Lung (tissue), 16 donors: Measurements from ENCODE around the gene OR8J3. TPM values are rescaled to one million over a fixed set of nuclear protein-coding genes. Genes with fewer than 3 reads are reported as not detected.

Experiments
- ATAC-seq: fragments of 200-7000 bp; cut with Tn5 transposase; one replicate; pipeline ENCODE4 v1.9.1; 2020; ENCODE audit warnings: moderate number of reproducible peaks; ENCODE audit not compliant: insufficient read depth, low FRiP score
- DNase-seq, 3 donors: peaks; one replicate each; pipeline ENCODE4 v3.0.0-alpha.2; 2013 to 2017
- H3K27ac ChIP-seq, 2 donors: one replicate each; pipeline ENCODE4 v1.5.1; 2013; ENCODE audit warnings: mild to moderate bottlenecking in 2 of 2, moderate library complexity in 2 of 2, control low read depth in 1 of 2, inconsistent platforms in 1 of 2, low read depth in 1 of 2, low read length in 1 of 2
- H3K27me3 ChIP-seq, 3 donors: one replicate each; pipeline ENCODE4 v1.5.1; 2013; ENCODE audit warnings: low read length in 2 of 3; ENCODE audit not compliant: control insufficient read depth in 3 of 3, insufficient read depth in 3 of 3
- H3K36me3 ChIP-seq, 4 donors: one replicate each; pipeline ENCODE4 v1.5.1; 2013; ENCODE audit warnings: low read length in 4 of 4, mild to moderate bottlenecking in 1 of 4, moderate library complexity in 1 of 4; ENCODE audit not compliant: control insufficient read depth in 4 of 4, insufficient read depth in 4 of 4
- H3K4me1 ChIP-seq, 5 donors: one replicate each; pipeline ENCODE4 v1.5.1; 2013; ENCODE audit warnings: low read length in 5 of 5, mild to moderate bottlenecking in 2 of 5, moderate library complexity in 1 of 5; ENCODE audit not compliant: control insufficient read depth in 5 of 5, insufficient read depth in 5 of 5
- H3K4me3 ChIP-seq: one replicate; pipeline ENCODE4 v1.5.1; 2013; ENCODE audit warnings: mild to moderate bottlenecking, control low read depth, moderate library complexity
- H3K9ac ChIP-seq, 2 donors: one replicate each; pipeline ENCODE4 v1.5.1; 2013; ENCODE audit warnings: low read length in 2 of 2, control low read depth in 1 of 2; ENCODE audit not compliant: insufficient read depth in 1 of 2
- H3K9me3 ChIP-seq, 4 donors: one replicate each; pipeline ENCODE4 v1.5.1; 2013; ENCODE audit warnings: low read length in 3 of 4, mild to moderate bottlenecking in 1 of 4, moderate library complexity in 1 of 4; ENCODE audit not compliant: control insufficient read depth in 4 of 4, insufficient read depth in 3 of 4
- WGBS, 2 donors: extraction: QIAGEN DNeasy Blood & Tissue Kit; methylation state at CpG; one replicate each; pipeline ENCODE4 v1.1.7; 2013; 5-methylcytosine and 5-hydroxymethylcytosine counted together
- long read RNA-seq, 5 donors: transcript quantifications; one replicate each; lab custom pipeline, GENCODE V29; 2026
- polyA plus RNA-seq, 2 donors: library from polyadenylated mRNA; stranded (reverse); fragments of 200-250 nt; gene quantifications; one replicate each; pipeline ENCODE4 v1.2.1, GENCODE V29; 2013
- total RNA-seq, 2 donors: library from RNA; depleted of rRNA in 1 of 2; stranded (reverse); fragments of >200 nt in 1 of 2; gene quantifications; one replicate each; pipeline ENCODE4 v1.2.1, GENCODE V29; 2014 to 2021
- TF ChIP-seq, protein P1 (sequence below): IDR thresholded peaks from 2 replicates; pipeline ENCODE4 v1.5.1; 2012; ENCODE audit warnings: mild to moderate bottlenecking; ENCODE audit errors: control extremely low read depth, extremely low read depth
- donor health status: control.
- donor health status: control.
- donor health status: Bipolar disorder and iron deficiency.
- donor health status: healthy.
- donor health status: DM: yes; HTN: yes; CAD: no.

Gene OR8J3, protein sequence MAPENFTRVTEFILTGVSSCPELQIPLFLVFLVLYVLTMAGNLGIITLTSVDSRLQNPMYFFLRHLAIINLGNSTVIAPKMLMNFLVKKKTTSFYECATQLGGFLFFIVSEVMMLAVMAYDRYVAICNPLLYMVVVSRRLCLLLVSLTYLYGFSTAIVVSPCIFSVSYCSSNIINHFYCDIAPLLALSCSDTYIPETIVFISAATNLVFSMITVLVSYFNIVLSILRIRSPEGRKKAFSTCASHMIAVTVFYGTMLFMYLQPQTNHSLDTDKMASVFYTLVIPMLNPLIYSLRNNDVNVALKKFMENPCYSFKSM
- total RNA-seq (not detected), polyA plus RNA-seq (not detected)
- long read RNA-seq, donor 1 = 0 reads
- long read RNA-seq, donor 2 = 0 reads
- long read RNA-seq, donor 3 = 0 reads
- long read RNA-seq, donor 4 = 0 reads
- long read RNA-seq, donor 5 = 0 reads

DNA sequence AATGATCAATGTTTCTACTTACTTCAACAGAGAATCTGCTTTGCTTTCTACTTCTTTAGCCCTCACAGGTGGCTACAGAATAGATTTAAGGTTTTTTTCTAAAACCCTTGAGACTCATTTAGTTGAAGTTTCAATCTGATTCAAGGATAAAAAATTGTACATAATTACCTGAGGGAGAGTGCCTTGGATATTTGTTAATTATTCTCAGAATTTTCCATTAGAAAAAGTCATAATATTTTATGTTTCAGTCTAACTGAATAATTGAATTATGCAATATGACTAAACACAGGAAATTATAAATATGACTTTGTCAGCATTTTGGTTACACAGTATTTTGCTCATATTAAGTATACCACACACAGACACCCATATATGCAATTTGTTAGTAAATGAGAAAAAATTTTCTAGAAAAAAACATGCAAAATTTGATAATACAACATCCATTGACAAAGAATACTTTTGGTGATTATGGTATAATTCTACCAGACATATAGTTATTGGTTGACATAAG lies at the start of gene OR8J3:
Gene OR8J3 (minus strand): TSS at position 51 of the 511 bp plus-strand sequence. CDS start 2,483 bp downstream, outside the sequence.
- ATAC-seq = no peak
- no peak for DNase-seq
- H3K4me1 ChIP-seq = no peaks in the 10 kb centered on the region
- H3K9me3 ChIP-seq = peaks cover 0 to 1% (median 0%) of the 10 kb centered on the region in 4 donors
- no peak within 1 kb of the TSS for H3K4me3 ChIP-seq
- H3K9ac ChIP-seq = no peak within 1 kb of the TSS
- TF ChIP-seq, protein P1, sequence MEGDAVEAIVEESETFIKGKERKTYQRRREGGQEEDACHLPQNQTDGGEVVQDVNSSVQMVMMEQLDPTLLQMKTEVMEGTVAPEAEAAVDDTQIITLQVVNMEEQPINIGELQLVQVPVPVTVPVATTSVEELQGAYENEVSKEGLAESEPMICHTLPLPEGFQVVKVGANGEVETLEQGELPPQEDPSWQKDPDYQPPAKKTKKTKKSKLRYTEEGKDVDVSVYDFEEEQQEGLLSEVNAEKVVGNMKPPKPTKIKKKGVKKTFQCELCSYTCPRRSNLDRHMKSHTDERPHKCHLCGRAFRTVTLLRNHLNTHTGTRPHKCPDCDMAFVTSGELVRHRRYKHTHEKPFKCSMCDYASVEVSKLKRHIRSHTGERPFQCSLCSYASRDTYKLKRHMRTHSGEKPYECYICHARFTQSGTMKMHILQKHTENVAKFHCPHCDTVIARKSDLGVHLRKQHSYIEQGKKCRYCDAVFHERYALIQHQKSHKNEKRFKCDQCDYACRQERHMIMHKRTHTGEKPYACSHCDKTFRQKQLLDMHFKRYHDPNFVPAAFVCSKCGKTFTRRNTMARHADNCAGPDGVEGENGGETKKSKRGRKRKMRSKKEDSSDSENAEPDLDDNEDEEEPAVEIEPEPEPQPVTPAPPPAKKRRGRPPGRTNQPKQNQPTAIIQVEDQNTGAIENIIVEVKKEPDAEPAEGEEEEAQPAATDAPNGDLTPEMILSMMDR = no peak
- no peaks in the 10 kb centered on the region for H3K36me3 ChIP-seq
- H3K27ac ChIP-seq = no peak within 1 kb of the TSS
- H3K27me3 ChIP-seq = no peaks in the 10 kb centered on the region

GRCh38 chr11:56188602-56189001 lies 48.6 kb upstream of the OR8J3 start:
- H3K27ac ChIP-seq = no peak overlapping the region
- no peak for DNase-seq
- ATAC-seq = no peak
- WGBS, 2 donors = 89 to 91% methylated on average over 3 of the region's 3 CpGs
- H3K4me3 ChIP-seq = no peak overlapping the region
- no peak overlapping the region for H3K9ac ChIP-seq
- TF ChIP-seq, protein P1 = no peak
- H3K27me3 ChIP-seq = no peaks in the 10 kb centered on the region
- H3K36me3 ChIP-seq = no peaks in the 10 kb centered on the region
- peaks cover 0 to 3% (median 1%) of the 10 kb centered on the region in 4 donors for H3K9me3 ChIP-seq
- no peaks in the 10 kb centered on the region for H3K4me1 ChIP-seq

DNA sequence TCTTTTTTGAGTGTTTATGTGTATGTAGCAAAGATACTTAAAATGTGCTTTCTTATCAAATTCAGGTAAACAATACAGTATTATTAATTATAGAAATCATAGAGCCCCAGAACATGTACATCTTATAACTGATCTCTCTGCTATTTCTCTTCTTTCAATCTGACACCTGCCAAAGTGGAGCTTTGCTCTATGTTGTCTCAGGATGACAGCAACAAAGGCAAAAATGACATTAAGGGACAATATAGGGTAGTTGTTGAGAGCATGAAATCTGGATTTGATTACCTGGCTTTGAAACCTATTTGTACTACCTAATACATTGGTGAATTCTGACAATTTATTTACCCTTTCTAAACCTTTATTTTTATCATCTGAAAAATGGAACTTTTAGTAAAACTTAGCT lies 43.5 kb upstream of the OR8J3 start:
- Histone ChIP-seq H3K4me3 (no peak overlapping the region), H3K4me1 (no peaks in the 10 kb centered on the region), H3K9ac (no peak overlapping the region), H3K36me3 (no peaks in the 10 kb centered on the region), H3K27me3 (no peaks in the 10 kb centered on the region), H3K27ac (no peak overlapping the region), H3K9me3 (peaks cover 0 to 5% (median 2%) of the 10 kb centered on the region in 4 donors)
- DNase-seq = no peak
- ATAC-seq = no peak
- TF ChIP-seq, protein P1 = no peak
